ENCODE measurements around the gene TXNDC11.

DNA sequence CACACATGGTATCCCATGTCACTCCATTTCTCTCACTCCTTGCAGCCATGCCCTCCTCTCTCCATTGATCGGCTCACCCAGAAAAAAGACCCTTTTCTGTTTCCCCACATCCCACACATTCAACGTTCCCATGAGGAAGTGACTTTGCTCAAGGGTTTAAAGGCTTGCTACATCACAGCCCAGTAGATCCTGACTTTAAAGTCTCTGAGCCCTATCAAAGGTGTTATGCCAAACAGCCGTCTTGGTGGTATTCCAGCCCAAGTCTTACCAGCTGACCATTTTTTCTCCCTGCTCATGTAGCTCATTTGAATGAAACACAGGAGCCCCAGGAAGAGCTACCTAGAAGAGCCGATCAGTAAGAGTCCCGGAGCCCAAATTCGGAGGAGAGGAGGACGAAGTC, 7.4 kb upstream of the TXNDC11 start:
- TF ChIP-seq, protein P1, sequence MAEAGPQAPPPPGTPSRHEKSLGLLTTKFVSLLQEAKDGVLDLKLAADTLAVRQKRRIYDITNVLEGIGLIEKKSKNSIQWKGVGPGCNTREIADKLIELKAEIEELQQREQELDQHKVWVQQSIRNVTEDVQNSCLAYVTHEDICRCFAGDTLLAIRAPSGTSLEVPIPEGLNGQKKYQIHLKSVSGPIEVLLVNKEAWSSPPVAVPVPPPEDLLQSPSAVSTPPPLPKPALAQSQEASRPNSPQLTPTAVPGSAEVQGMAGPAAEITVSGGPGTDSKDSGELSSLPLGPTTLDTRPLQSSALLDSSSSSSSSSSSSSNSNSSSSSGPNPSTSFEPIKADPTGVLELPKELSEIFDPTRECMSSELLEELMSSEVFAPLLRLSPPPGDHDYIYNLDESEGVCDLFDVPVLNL (CRISPR knock-in tag; IDR thresholded peaks at IDR 0.05; ENCODE audit: low read depth): no peak
- TF ChIP-seq LCOR (CRISPR knock-in tag; IDR thresholded peaks at IDR 0.05) (no peak), MEIS2 (IDR thresholded peaks at IDR 0.05; ENCODE audit: partially characterized antibody) (no peak), CREB1 (IDR thresholded peaks at IDR 0.05) (no peak), CREB1 (CRISPR knock-in tag; IDR thresholded peaks at IDR 0.05) (no peak), PTBP1 (IDR thresholded peaks at IDR 0.05; ENCODE audit: low read depth, low read length) (no peak), MEF2A (IDR thresholded peaks at IDR 0.05; ENCODE audit: control insufficient read depth, low read depth, low read length) (no peak)
- TF ChIP-seq, protein P2, sequence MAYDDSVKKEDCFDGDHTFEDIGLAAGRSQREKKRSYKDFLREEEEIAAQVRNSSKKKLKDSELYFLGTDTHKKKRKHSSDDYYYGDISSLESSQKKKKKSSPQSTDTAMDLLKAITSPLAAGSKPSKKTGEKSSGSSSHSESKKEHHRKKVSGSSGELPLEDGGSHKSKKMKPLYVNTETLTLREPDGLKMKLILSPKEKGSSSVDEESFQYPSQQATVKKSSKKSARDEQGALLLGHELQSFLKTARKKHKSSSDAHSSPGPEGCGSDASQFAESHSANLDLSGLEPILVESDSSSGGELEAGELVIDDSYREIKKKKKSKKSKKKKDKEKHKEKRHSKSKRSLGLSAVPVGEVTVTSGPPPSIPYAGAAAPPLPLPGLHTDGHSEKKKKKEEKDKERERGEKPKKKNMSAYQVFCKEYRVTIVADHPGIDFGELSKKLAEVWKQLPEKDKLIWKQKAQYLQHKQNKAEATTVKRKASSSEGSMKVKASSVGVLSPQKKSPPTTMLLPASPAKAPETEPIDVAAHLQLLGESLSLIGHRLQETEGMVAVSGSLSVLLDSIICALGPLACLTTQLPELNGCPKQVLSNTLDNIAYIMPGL (CRISPR knock-in tag; IDR thresholded peaks at IDR 0.05): no peak
